GM23338 (cell line): ENCODE results near the gene PLIN5. TPM values are rescaled to one million over a fixed set of nuclear protein-coding genes. Genes with fewer than 3 reads are reported as not detected.

Experiments
- ATAC-seq: fragments of 200-7000 bp; cut with Tn5 transposase; 3 replicates; pipeline ENCODE4 v1.9.1; 2020
- DNase-seq: peaks from one replicate; pipeline ENCODE4 v3.0.0-alpha.2; 2015; ENCODE audit warnings: low spot score
- H2AFZ ChIP-seq: fragments of 200-600 bp; sonication (generic); 2 replicates; pipeline ENCODE4 v1.8.0; 2016; ENCODE audit warnings: antibody characterized with exemption, mild to moderate bottlenecking, moderate library complexity
- H3F3A ChIP-seq: fragments of 200-600 bp; sonication (generic); replicated peaks from 2 replicates; pipeline ENCODE4 v1.8.0; 2017; ENCODE audit warnings: antibody characterized with exemption, mixed run types, low read depth
- H3K27ac ChIP-seq: fragments of 200-600 bp; sonication (generic); 2 replicates; pipeline ENCODE4 v1.6.1; 2016; ENCODE audit warnings: low read depth
- H3K27me3 ChIP-seq: fragments of 200-600 bp; sonication (generic); 2 replicates; pipeline ENCODE4 v1.8.0; 2016; ENCODE audit warnings: mild to moderate bottlenecking, mixed run types, moderate library complexity; ENCODE audit not compliant: insufficient read depth
- H3K36me3 ChIP-seq: fragments of 200-600 bp; sonication (generic); 2 replicates; pipeline ENCODE4 v1.8.0; 2016; ENCODE audit warnings: mild to moderate bottlenecking; ENCODE audit not compliant: insufficient read depth
- H3K4me1 ChIP-seq: fragments of 200-600 bp; sonication (generic); 2 replicates; pipeline ENCODE4 v1.8.0; 2016; ENCODE audit warnings: mild to moderate bottlenecking, moderate library complexity; ENCODE audit not compliant: insufficient read depth
- H3K4me2 ChIP-seq: fragments of 200-600 bp; sonication (generic); 2 replicates; pipeline ENCODE4 v1.7.1; 2017; ENCODE audit warnings: mixed run types
- H3K4me3 ChIP-seq: fragments of 200-600 bp; sonication (generic); 2 replicates; pipeline ENCODE4 v1.6.1; 2016; ENCODE audit warnings: mixed run types
- H3K79me2 ChIP-seq: fragments of 200-600 bp; sonication (generic); replicated peaks from 2 replicates; pipeline ENCODE4 v1.8.0; 2017; ENCODE audit warnings: mild to moderate bottlenecking; ENCODE audit not compliant: insufficient read depth
- H3K9me2 ChIP-seq: fragments of 200-600 bp; sonication (generic); 2 replicates; pipeline ENCODE4 v1.8.0; 2017; ENCODE audit not compliant: insufficient read depth
- H4K20me1 ChIP-seq: fragments of 200-600 bp; sonication (generic); replicated peaks from 2 replicates; pipeline ENCODE4 v1.8.0; 2017; ENCODE audit warnings: mild to moderate bottlenecking; ENCODE audit not compliant: insufficient read depth
- H3K27ac Mint-ChIP-seq: 2 replicates; pipeline ENCODE4 v1.8.0; 2020; ENCODE audit warnings: inconsistent platforms, mild to moderate bottlenecking, moderate library complexity, mixed read lengths
- H3K27me3 Mint-ChIP-seq: 3 replicates; pipeline ENCODE4 v1.8.0; 2022; ENCODE audit warnings: low read depth, mild to moderate bottlenecking, moderate library complexity, mixed read lengths, inconsistent platforms; ENCODE audit not compliant: insufficient read depth, poor library complexity
- H3K36me3 Mint-ChIP-seq: 3 replicates; pipeline ENCODE4 v1.8.0; 2021; ENCODE audit warnings: low read depth, mild to moderate bottlenecking, inconsistent platforms, moderate library complexity, mixed read lengths
- H3K4me1 Mint-ChIP-seq: 3 replicates; pipeline ENCODE4 v1.8.0; 2020; ENCODE audit warnings: mild to moderate bottlenecking, inconsistent platforms, mixed read lengths
- H3K4me3 Mint-ChIP-seq: 3 replicates; pipeline ENCODE4 v1.8.0; 2021; ENCODE audit warnings: moderate library complexity, mild to moderate bottlenecking, inconsistent platforms, mixed read lengths
- H3K9me3 Mint-ChIP-seq: 3 replicates; pipeline ENCODE4 v1.8.0; 2020; ENCODE audit warnings: moderate library complexity, mild to moderate bottlenecking, inconsistent platforms, mixed read lengths
- EZH2 ChIP-seq: fragments of 200-600 bp; sonication (generic); IDR thresholded peaks from one replicate; pipeline ENCODE4 v1.8.0; 2017; ENCODE audit warnings: antibody characterized with exemption, mild to moderate bottlenecking, low read depth; ENCODE audit not compliant: unreplicated experiment
- NANOG ChIP-seq: IDR thresholded peaks from 2 replicates; pipeline ENCODE4 v1.6.1; 2016; ENCODE audit warnings: antibody characterized with exemption, borderline replicate concordance
- STAT1 ChIP-seq: IDR thresholded peaks from one replicate; pipeline ENCODE4 v1.6.1; 2016; ENCODE audit warnings: antibody characterized with exemption; ENCODE audit not compliant: unreplicated experiment
- polyA plus RNA-seq: library from polyadenylated mRNA; unstranded; fragments of >200 nt; fragmentation: Nextera tagmentation; extraction: Ambion mirVana; gene quantifications from 2 replicates; pipeline ENCODE4 v1.2.1, GENCODE V29; 2016
- total RNA-seq: library from RNA; depleted of rRNA; stranded (reverse); fragments of >200 nt; shearing (Covaris generic); gene quantifications from 2 replicates; pipeline ENCODE4 v1.2.3, GENCODE V29; 2014
- TF ChIP-seq, protein P1 (sequence below): IDR thresholded peaks from one replicate; pipeline ENCODE4 v1.6.1; 2018; ENCODE audit warnings: antibody characterized with exemption; ENCODE audit not compliant: unreplicated experiment
- TF ChIP-seq, protein P2 (sequence below), 2 experiments: fragments of 200-600 bp in 1 of 2; sonication (generic) in 1 of 2; conservative IDR thresholded peaks; 2 replicates each; pipeline versions ENCODE4 v1.5.1 to v1.6.1; 2016 to 2017; ENCODE audit warnings: antibody characterized with exemption in 2 of 2, low read depth in 2 of 2, mild to moderate bottlenecking in 2 of 2, moderate library complexity in 1 of 2

PLIN5 gene
- total and polyA plus RNA-seq, 2 experiments from 2014 or later, result 1.9 to 3.5 TPM

DNA sequence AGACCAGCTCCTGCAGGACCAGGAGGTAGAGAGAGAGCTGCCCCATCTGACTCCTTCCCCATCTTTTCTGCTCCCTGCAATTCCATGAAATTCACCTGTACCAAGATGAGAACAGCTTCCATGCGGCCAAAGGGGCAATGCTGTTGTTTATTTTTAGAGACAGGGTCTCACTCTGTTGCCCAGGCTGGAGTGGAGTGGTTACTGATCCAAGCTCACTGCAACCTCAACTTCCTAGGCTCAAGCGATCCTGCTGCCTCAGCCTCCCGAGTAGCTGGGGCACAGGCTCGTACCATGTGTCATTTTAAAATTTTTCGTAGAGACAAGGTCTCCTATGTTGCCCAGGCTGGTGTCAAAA lies 13.2 kb downstream of the PLIN5 start (continued):
- TF ChIP-seq, protein P1, sequence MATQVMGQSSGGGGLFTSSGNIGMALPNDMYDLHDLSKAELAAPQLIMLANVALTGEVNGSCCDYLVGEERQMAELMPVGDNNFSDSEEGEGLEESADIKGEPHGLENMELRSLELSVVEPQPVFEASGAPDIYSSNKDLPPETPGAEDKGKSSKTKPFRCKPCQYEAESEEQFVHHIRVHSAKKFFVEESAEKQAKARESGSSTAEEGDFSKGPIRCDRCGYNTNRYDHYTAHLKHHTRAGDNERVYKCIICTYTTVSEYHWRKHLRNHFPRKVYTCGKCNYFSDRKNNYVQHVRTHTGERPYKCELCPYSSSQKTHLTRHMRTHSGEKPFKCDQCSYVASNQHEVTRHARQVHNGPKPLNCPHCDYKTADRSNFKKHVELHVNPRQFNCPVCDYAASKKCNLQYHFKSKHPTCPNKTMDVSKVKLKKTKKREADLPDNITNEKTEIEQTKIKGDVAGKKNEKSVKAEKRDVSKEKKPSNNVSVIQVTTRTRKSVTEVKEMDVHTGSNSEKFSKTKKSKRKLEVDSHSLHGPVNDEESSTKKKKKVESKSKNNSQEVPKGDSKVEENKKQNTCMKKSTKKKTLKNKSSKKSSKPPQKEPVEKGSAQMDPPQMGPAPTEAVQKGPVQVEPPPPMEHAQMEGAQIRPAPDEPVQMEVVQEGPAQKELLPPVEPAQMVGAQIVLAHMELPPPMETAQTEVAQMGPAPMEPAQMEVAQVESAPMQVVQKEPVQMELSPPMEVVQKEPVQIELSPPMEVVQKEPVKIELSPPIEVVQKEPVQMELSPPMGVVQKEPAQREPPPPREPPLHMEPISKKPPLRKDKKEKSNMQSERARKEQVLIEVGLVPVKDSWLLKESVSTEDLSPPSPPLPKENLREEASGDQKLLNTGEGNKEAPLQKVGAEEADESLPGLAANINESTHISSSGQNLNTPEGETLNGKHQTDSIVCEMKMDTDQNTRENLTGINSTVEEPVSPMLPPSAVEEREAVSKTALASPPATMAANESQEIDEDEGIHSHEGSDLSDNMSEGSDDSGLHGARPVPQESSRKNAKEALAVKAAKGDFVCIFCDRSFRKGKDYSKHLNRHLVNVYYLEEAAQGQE, result no peak

DNA sequence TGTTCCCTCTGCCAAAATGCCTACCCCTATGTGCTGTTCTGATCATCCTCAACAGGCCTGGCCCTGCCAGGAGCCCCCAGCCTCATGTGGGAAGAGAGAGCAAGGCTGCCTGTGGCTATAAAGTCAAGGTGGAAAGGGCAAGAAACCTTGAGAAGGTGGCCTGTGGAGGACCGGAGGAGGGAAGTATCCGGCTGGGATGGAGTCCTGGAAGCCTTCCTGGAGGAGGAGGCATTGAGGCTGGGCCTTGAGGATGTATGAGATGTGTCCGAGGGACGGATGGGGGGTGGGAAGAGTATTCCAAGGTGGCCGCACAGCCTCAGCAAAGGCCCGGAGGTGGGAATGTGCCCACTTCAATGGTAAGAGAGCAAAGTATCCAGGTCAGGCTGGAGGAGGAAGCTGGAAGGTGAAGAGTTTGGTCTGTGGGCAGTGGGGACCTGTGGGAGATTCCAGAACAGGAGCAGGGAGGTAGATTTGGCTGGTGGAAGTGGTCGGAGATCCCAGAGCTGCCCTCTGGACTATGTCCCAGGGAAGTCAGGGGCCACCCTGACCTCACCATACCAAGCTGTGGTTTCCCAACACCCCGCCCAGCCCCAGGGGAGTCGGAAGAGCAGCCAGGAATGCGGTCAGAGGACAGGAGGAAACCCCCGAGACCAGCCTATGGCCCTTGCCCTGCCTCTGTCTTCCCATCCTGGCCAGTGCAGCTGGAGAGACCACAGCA lies 13.7 kb downstream of the PLIN5 start:
- H3K27me3 Mint-ChIP-seq, result peaks cover 27% of the 10 kb centered on the region
- Histone ChIP-seq H3F3A (no peaks in the 10 kb centered on the region), H3K4me3 (no peak overlapping the region), H4K20me1 (no peaks in the 10 kb centered on the region; the same call in 1 of the 2 replicates), H3K4me2 (no peak overlapping the region), H3K27ac (no peak overlapping the region), H3K36me3 (no peaks in the 10 kb centered on the region), H3K9me2 (no peaks in the 10 kb centered on the region), H3K27me3 (peaks cover 6% of the 10 kb centered on the region; the same call in 1 of the 2 replicates), H3K4me1 (no peaks in the 10 kb centered on the region), H3K79me2 (no peaks in the 10 kb centered on the region), H2AFZ (no peak overlapping the region)
- H3K4me3 Mint-ChIP-seq, result no peak overlapping the region
- no peak for ATAC-seq
- DNase-seq, result no peak
- H3K27ac Mint-ChIP-seq, result no peak overlapping the region
- TF ChIP-seq STAT1 (no peak), NANOG (no peak), EZH2 (no peak)
- TF ChIP-seq, protein P1, result no peak
- TF ChIP-seq, protein P2, sequence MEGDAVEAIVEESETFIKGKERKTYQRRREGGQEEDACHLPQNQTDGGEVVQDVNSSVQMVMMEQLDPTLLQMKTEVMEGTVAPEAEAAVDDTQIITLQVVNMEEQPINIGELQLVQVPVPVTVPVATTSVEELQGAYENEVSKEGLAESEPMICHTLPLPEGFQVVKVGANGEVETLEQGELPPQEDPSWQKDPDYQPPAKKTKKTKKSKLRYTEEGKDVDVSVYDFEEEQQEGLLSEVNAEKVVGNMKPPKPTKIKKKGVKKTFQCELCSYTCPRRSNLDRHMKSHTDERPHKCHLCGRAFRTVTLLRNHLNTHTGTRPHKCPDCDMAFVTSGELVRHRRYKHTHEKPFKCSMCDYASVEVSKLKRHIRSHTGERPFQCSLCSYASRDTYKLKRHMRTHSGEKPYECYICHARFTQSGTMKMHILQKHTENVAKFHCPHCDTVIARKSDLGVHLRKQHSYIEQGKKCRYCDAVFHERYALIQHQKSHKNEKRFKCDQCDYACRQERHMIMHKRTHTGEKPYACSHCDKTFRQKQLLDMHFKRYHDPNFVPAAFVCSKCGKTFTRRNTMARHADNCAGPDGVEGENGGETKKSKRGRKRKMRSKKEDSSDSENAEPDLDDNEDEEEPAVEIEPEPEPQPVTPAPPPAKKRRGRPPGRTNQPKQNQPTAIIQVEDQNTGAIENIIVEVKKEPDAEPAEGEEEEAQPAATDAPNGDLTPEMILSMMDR (conservative IDR thresholded peaks at IDR 0.05; ENCODE audit: low read depth in 2 of 2), result no peak
- peaks cover 4% of the 10 kb centered on the region for H3K4me1 Mint-ChIP-seq
- H3K36me3 Mint-ChIP-seq, result peaks cover 2% of the 10 kb centered on the region; the same call in 1 of the 3 replicates
- peaks cover 3% of the 10 kb centered on the region; the same call in 2 of the 3 replicates for H3K9me3 Mint-ChIP-seq
